Upper lobe of right lung (tissue), 1 donor: ENCODE results near the gene SHFL. TPM values are rescaled to one million over a fixed set of nuclear protein-coding genes. Genes with fewer than 3 reads are reported as not detected.

ENCODE experiments used
- ATAC-seq: fragments of 200-7000 bp; cut with Tn5 transposase; one replicate; pipeline ENCODE4 v1.9.1; 2020; ENCODE audit warnings: mild to moderate bottlenecking, moderate library complexity
- DNase-seq: peaks from one replicate; pipeline ENCODE4 v3.0.0-alpha.2; 2020
- H3K27ac ChIP-seq: fragments of 200-600 bp; one replicate; pipeline ENCODE4 v1.8.0; 2022
- H3K27me3 ChIP-seq: fragments of 200-600 bp; one replicate; pipeline ENCODE4 v1.8.0; 2022; ENCODE audit warnings: mild to moderate bottlenecking
- H3K36me3 ChIP-seq: fragments of 200-600 bp; one replicate; pipeline ENCODE4 v1.8.0; 2022
- H3K4me1 ChIP-seq: fragments of 200-600 bp; one replicate; pipeline ENCODE4 v1.8.0; 2022
- H3K4me3 ChIP-seq: fragments of 200-600 bp; one replicate; pipeline ENCODE4 v1.8.0; 2022; ENCODE audit warnings: mild to moderate bottlenecking
- H3K9me3 ChIP-seq: fragments of 200-600 bp; one replicate; pipeline ENCODE4 v1.8.0; 2022
- CTCF ChIP-seq: fragments of 200-600 bp; IDR thresholded peaks from one replicate; pipeline ENCODE4 v1.8.0; 2022; ENCODE audit warnings: antibody characterized with exemption
- intact Hi-C: fragments of 100-400 bp; cut with DNase I; formaldehyde crosslinking; loops from one replicate; pipeline ENCODE4 v1.11.0; 2022
- total RNA-seq: library from RNA; stranded (reverse); fragmentation: NEBNext Ultra II Directional; extraction: Animal tissue kit (Norgen Biotek cat#: 25700); gene quantifications from one replicate; pipeline ENCODE4 v1.2.1, GENCODE V29; 2021
- donor health status: DM: no; HTN: yes; CAD: no; lungs with severe emphysema.

The SHFL gene
- total RNA-seq, 1 donor from 2014 or later = 52.0 TPM

GRCh38 chr19:10093295-10094186 is 7.4 kb downstream of the SHFL start:
- no peak for DNase-seq
- ATAC-seq = no peak

DNA sequence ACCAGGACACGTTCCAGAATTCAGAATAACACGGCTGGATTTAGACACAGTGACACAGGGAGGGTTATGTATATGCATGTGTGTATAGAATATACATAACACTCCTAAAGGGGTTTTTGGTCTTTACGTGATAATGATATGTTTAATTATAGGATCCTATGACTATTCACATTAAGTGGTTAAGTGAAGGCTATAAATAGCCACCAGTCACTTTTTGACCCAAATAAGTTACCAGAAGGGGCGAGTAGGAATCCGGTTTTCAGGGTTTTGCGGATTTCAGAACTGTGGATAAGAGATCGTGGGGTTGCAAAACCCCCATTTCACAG is 9.5 kb downstream of the SHFL start:
- no peak for TF ChIP-seq CTCF
- peaks cover 9% of the 10 kb centered on the region for H3K4me1 ChIP-seq
- ATAC-seq (no peak), DNase-seq (no peak)
- H3K27ac ChIP-seq = peak overlapping the region; percentile 82
- intact Hi-C loops = no loop called here
- peaks cover 14% of the 10 kb centered on the region for H3K36me3 ChIP-seq
- no peaks in the 10 kb centered on the region for H3K9me3 ChIP-seq
- H3K27me3 ChIP-seq = no peaks in the 10 kb centered on the region
- peak overlapping the region; percentile 38 for H3K4me3 ChIP-seq

More at GRCh38 chr19:10093295-10094186, 7.4 kb downstream of the SHFL start:
- Histone ChIP-seq H3K27me3 (no peaks in the 10 kb centered on the region), H3K4me3 (no peak overlapping the region), H3K9me3 (no peaks in the 10 kb centered on the region), H3K27ac (no peak overlapping the region), H3K36me3 (peaks cover 19% of the 10 kb centered on the region), H3K4me1 (peaks cover 9% of the 10 kb centered on the region)
- TF ChIP-seq CTCF = no peak
- intact Hi-C loops = no loop called here

GRCh38 chr19:10095948-10096614 is 10.0 kb downstream of the SHFL start:
- no peak for TF ChIP-seq CTCF
- peak overlapping the region; percentile 82 for H3K27ac ChIP-seq
- H3K36me3 ChIP-seq = peaks cover 14% of the 10 kb centered on the region
- no peaks in the 10 kb centered on the region for H3K27me3 ChIP-seq
- DNase-seq (peak; percentile 95), ATAC-seq (peak; percentile 95)
- H3K4me1 ChIP-seq = peaks cover 9% of the 10 kb centered on the region
- intact Hi-C loops = no loop called here
- H3K9me3 ChIP-seq = no peaks in the 10 kb centered on the region
- H3K4me3 ChIP-seq = peak overlapping the region; percentile 59

DNA sequence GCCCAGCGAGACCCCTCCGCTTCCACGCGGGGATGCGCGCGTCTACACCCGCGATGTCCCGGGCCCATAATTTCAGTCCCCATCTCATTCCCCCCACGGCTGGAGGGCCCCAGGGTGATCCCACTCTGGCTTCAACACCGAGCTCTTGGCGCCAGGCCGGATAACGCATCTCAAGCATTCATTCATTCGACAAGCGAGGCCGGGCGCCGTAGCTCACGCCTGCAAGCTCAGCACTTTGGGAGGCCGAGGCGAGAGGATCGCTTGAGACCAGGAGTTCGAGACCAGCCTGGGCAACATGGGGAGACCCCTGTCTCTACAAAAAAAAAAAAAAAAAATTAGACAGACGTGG is 10.5 kb downstream of the SHFL start:
- no peak for ATAC-seq
- no peak for DNase-seq
- Histone ChIP-seq H3K27ac (peak overlapping the region; percentile 74), H3K9me3 (no peaks in the 10 kb centered on the region), H3K27me3 (no peaks in the 10 kb centered on the region), H3K36me3 (peaks cover 14% of the 10 kb centered on the region), H3K4me1 (peaks cover 9% of the 10 kb centered on the region), H3K4me3 (peak overlapping the region; percentile 59)
- intact Hi-C loops = no loop called here
- no peak for TF ChIP-seq CTCF

GRCh38 chr19:10100163-10100785 is 14.2 kb downstream of the SHFL start:
- no peak overlapping the region for H3K27ac ChIP-seq
- no peak overlapping the region for H3K4me3 ChIP-seq
- DNase-seq = no peak
- no peaks in the 10 kb centered on the region for H3K9me3 ChIP-seq
- H3K4me1 ChIP-seq = peaks cover 9% of the 10 kb centered on the region
- no peak for TF ChIP-seq CTCF
- no peaks in the 10 kb centered on the region for H3K27me3 ChIP-seq
- H3K36me3 ChIP-seq = no peaks in the 10 kb centered on the region
- ATAC-seq = no peak
- intact Hi-C loops = loop anchor here (10.0 kb wide), 1 partner anchor 175 kb away; no protein-coding TSS in a partner anchor
